ENCODE data around the gene ATP11A. TPM values are rescaled to one million over a fixed set of nuclear protein-coding genes. Genes with fewer than 3 reads are reported as not detected.
A peak's percentile ranks its signal among the peaks of the same experiment; 100 is the strongest.

Gene ATP11A
- polyA plus RNA-seq, 2 donors, result 4.2 to 6.7 TPM

- H3K27ac ChIP-seq (ENCODE audit: low read depth in 2 of 2, low read length in 1 of 2), result peak overlapping the region in 1 of 2 donors; percentile 13
- no peaks in the 10 kb centered on the region for H3K27me3 ChIP-seq (ENCODE audit: control insufficient read depth in 1 of 2, insufficient read depth in 2 of 2, low read length in 2 of 2)
- no peaks in the 10 kb centered on the region for H3K36me3 ChIP-seq (ENCODE audit: control insufficient read depth in 2 of 2, insufficient read depth in 2 of 2, low read length in 1 of 2)
- H3K4me3 ChIP-seq (ENCODE audit: low read depth in 1 of 2, low read length in 2 of 2), result no peak overlapping the region
- 82 to 86% methylated on average over 26 of the region's 26 CpGs for WGBS, 2 donors
- H3K4me1 ChIP-seq (ENCODE audit: control insufficient read depth in 2 of 2, insufficient read depth in 2 of 2, low read length in 1 of 2), result peaks cover 0 to 7% of the 10 kb centered on the region in 2 donors
- no peaks in the 10 kb centered on the region for H3K9me3 ChIP-seq (ENCODE audit: control insufficient read depth in 2 of 2, insufficient read depth in 1 of 2, low read depth in 1 of 2, low read length in 1 of 2)
These were observed 31.6 kb downstream of the ATP11A start for GRCh38 chr13:112721198-112722104.

GRCh38 chr13:112722433-112723263 lies 32.8 kb downstream of the ATP11A start:
- WGBS, 2 donors, result 45 to 49% methylated on average over 19 of the region's 19 CpGs
- Histone ChIP-seq H3K4me3 (ENCODE audit: low read depth in 1 of 2, low read length in 2 of 2) (no peak overlapping the region), H3K4me1 (ENCODE audit: control insufficient read depth in 2 of 2, insufficient read depth in 2 of 2, low read length in 1 of 2) (peaks cover 0 to 3% of the 10 kb centered on the region in 2 donors), H3K27ac (ENCODE audit: low read depth in 2 of 2, low read length in 1 of 2) (peak overlapping the region in 1 of 2 donors; percentile 59), H3K36me3 (ENCODE audit: control insufficient read depth in 2 of 2, insufficient read depth in 2 of 2, low read length in 1 of 2) (no peaks in the 10 kb centered on the region), H3K27me3 (ENCODE audit: control insufficient read depth in 1 of 2, insufficient read depth in 2 of 2, low read length in 2 of 2) (no peaks in the 10 kb centered on the region), H3K9me3 (ENCODE audit: control insufficient read depth in 2 of 2, insufficient read depth in 1 of 2, low read depth in 1 of 2, low read length in 1 of 2) (no peaks in the 10 kb centered on the region)

DNA sequence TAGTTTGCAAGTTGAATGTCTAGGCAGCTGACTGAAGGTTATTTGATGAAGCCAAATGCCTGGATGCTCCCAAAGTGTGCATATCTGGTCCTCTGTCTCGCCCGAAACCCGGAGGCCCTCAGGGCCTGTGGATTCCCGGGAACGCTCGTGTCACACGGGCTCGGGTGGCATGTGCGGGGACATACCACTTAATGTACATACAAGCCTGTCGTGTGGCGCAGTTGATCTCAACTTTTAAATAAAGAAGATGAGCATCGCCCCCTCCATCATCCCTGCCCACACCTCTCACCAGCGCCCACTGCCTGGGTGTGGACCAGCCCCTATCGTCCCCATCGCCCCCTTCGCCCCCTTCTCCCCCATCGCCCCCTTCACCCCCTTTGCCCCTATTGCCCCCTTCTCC lies 33.9 kb downstream of the ATP11A start:
- H3K27ac ChIP-seq (ENCODE audit: low read depth in 2 of 2, low read length in 1 of 2), result no peak overlapping the region
- no peaks in the 10 kb centered on the region for H3K9me3 ChIP-seq (ENCODE audit: control insufficient read depth in 2 of 2, insufficient read depth in 1 of 2, low read depth in 1 of 2, low read length in 1 of 2)
- H3K4me1 ChIP-seq (ENCODE audit: control insufficient read depth in 2 of 2, insufficient read depth in 2 of 2, low read length in 1 of 2), result peaks cover 0 to 3% of the 10 kb centered on the region in 2 donors
- no peaks in the 10 kb centered on the region for H3K27me3 ChIP-seq (ENCODE audit: control insufficient read depth in 1 of 2, insufficient read depth in 2 of 2, low read length in 2 of 2)
- 92 to 96% methylated on average over 14 to 17 of the region's 17 CpGs for WGBS, 2 donors
- H3K36me3 ChIP-seq (ENCODE audit: control insufficient read depth in 2 of 2, insufficient read depth in 2 of 2, low read length in 1 of 2), result no peaks in the 10 kb centered on the region
- H3K4me3 ChIP-seq (ENCODE audit: low read depth in 1 of 2, low read length in 2 of 2), result no peak overlapping the region

- H3K27me3 ChIP-seq (ENCODE audit: control insufficient read depth in 1 of 2, insufficient read depth in 2 of 2, low read length in 2 of 2), result no peaks in the 10 kb centered on the region
- no peak overlapping the region for H3K27ac ChIP-seq (ENCODE audit: low read depth in 2 of 2, low read length in 1 of 2)
- no peak overlapping the region for H3K4me3 ChIP-seq (ENCODE audit: low read depth in 1 of 2, low read length in 2 of 2)
- H3K36me3 ChIP-seq (ENCODE audit: control insufficient read depth in 2 of 2, insufficient read depth in 2 of 2, low read length in 1 of 2), result no peaks in the 10 kb centered on the region
- 88 to 92% methylated on average over 12 of the region's 12 CpGs for WGBS, 2 donors
- peaks cover 0 to 3% of the 10 kb centered on the region in 2 donors for H3K4me1 ChIP-seq (ENCODE audit: control insufficient read depth in 2 of 2, insufficient read depth in 2 of 2, low read length in 1 of 2)
- H3K9me3 ChIP-seq (ENCODE audit: control insufficient read depth in 2 of 2, insufficient read depth in 1 of 2, low read depth in 1 of 2, low read length in 1 of 2), result no peaks in the 10 kb centered on the region
These were observed 35.0 kb downstream of the ATP11A start for GRCh38 chr13:112724788-112725345.

DNA sequence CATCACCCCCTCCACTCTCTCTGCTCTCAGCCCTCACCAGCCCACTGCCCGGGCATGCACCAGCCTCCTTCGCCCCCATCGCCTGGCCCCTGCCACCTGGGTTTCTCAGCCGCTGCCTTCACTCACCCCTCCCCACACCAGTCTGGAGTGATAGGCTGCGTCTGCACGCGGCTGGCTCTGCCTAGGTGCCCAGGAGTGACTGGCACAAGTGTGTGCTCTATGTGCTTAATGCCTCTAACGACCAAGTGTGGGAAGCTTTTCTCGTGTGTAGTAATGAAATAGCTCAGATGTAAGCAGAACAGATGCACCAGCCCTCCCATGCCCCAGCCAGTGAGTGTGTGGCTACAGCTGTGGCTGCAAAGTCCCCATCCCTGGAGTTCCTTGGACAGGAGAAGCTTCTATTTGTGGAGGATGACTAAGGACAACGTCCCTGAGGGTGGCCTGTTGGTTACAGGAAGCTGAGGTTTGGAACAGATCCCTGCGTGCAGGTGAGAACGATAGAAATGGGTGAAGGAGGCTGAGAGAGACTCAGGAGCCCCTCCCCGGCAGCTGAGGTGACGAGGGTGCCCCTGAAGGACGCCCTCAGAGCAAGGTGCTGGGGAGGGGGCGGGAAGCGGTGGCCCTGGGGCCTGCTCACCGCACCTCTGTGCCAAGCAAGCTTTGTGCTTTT lies 35.6 kb downstream of the ATP11A start:
- no peak overlapping the region for H3K4me3 ChIP-seq (ENCODE audit: low read depth in 1 of 2, low read length in 2 of 2)
- H3K27ac ChIP-seq (ENCODE audit: low read depth in 2 of 2, low read length in 1 of 2), result no peak overlapping the region
- H3K27me3 ChIP-seq (ENCODE audit: control insufficient read depth in 1 of 2, insufficient read depth in 2 of 2, low read length in 2 of 2), result no peaks in the 10 kb centered on the region
- H3K9me3 ChIP-seq (ENCODE audit: control insufficient read depth in 2 of 2, insufficient read depth in 1 of 2, low read depth in 1 of 2, low read length in 1 of 2), result no peaks in the 10 kb centered on the region
- WGBS, 2 donors, result 60 to 63% methylated on average over 18 of the region's 18 CpGs
- no peaks in the 10 kb centered on the region for H3K36me3 ChIP-seq (ENCODE audit: control insufficient read depth in 2 of 2, insufficient read depth in 2 of 2, low read length in 1 of 2)
- peaks cover 0 to 3% of the 10 kb centered on the region in 2 donors for H3K4me1 ChIP-seq (ENCODE audit: control insufficient read depth in 2 of 2, insufficient read depth in 2 of 2, low read length in 1 of 2)

DNA sequence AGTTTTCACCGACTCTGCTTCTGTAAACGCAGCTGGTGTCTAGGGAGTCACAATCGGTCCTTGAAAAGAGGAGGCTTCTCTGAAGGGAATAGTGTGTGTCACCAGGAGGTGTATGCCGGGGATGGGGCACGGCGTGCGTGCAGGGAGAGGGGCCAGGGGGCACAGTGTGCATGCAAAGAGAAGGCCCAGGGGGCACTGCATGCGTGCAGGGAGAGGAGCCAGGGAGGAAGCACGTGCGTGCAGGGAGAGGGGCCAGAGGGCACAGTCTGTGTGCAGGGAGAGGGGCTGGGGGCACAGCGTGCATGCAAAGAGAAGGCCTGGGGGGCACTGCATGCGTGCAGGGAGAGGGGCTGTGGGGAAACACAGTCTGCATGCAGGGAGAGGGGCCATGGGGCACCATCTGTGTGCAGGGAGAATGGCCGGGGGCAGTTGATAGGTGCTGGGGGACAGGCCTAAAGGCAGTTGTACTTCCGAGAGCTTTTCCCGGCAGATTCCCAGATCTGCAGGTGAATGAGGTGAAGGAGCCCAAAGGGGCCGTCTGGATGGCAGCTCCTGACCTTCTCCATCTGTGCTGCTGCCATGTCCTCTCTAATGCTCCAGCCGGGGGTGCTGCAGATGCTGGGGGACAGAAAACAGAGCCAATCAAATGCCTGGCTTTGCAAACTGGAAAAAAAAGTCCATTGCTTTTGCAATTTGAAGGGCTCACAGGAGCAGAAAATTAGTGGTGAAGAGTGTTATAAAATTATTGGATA lies 36.4 kb downstream of the ATP11A start:
- WGBS, 2 donors, result 64 to 71% methylated on average over 17 of the region's 17 CpGs
- no peak overlapping the region for H3K27ac ChIP-seq (ENCODE audit: low read depth in 2 of 2, low read length in 1 of 2)
- H3K4me1 ChIP-seq (ENCODE audit: control insufficient read depth in 2 of 2, insufficient read depth in 2 of 2, low read length in 1 of 2), result peaks cover 0 to 3% of the 10 kb centered on the region in 2 donors

GRCh38 chr13:112727581-112727980 lies 37.7 kb downstream of the ATP11A start:
- Histone ChIP-seq H3K27ac (ENCODE audit: low read depth in 2 of 2, low read length in 1 of 2) (no peak overlapping the region), H3K36me3 (ENCODE audit: control insufficient read depth in 2 of 2, insufficient read depth in 2 of 2, low read length in 1 of 2) (no peaks in the 10 kb centered on the region), H3K4me3 (ENCODE audit: low read depth in 1 of 2, low read length in 2 of 2) (no peak overlapping the region), H3K27me3 (ENCODE audit: control insufficient read depth in 1 of 2, insufficient read depth in 2 of 2, low read length in 2 of 2) (no peaks in the 10 kb centered on the region), H3K9me3 (ENCODE audit: control insufficient read depth in 2 of 2, insufficient read depth in 1 of 2, low read depth in 1 of 2, low read length in 1 of 2) (no peaks in the 10 kb centered on the region), H3K4me1 (ENCODE audit: control insufficient read depth in 2 of 2, insufficient read depth in 2 of 2, low read length in 1 of 2) (peaks cover 0 to 8% of the 10 kb centered on the region in 2 donors)
- WGBS, 2 donors, result 84 to 91% methylated on average over 17 of the region's 17 CpGs

More for the DNA sequence above, 36.4 kb downstream of the ATP11A start:
- H3K27me3 ChIP-seq (ENCODE audit: control insufficient read depth in 1 of 2, insufficient read depth in 2 of 2, low read length in 2 of 2), result no peaks in the 10 kb centered on the region
- H3K9me3 ChIP-seq (ENCODE audit: control insufficient read depth in 2 of 2, insufficient read depth in 1 of 2, low read depth in 1 of 2, low read length in 1 of 2), result no peaks in the 10 kb centered on the region
- no peaks in the 10 kb centered on the region for H3K36me3 ChIP-seq (ENCODE audit: control insufficient read depth in 2 of 2, insufficient read depth in 2 of 2, low read length in 1 of 2)
- H3K4me3 ChIP-seq (ENCODE audit: low read depth in 1 of 2, low read length in 2 of 2), result no peak overlapping the region

DNA sequence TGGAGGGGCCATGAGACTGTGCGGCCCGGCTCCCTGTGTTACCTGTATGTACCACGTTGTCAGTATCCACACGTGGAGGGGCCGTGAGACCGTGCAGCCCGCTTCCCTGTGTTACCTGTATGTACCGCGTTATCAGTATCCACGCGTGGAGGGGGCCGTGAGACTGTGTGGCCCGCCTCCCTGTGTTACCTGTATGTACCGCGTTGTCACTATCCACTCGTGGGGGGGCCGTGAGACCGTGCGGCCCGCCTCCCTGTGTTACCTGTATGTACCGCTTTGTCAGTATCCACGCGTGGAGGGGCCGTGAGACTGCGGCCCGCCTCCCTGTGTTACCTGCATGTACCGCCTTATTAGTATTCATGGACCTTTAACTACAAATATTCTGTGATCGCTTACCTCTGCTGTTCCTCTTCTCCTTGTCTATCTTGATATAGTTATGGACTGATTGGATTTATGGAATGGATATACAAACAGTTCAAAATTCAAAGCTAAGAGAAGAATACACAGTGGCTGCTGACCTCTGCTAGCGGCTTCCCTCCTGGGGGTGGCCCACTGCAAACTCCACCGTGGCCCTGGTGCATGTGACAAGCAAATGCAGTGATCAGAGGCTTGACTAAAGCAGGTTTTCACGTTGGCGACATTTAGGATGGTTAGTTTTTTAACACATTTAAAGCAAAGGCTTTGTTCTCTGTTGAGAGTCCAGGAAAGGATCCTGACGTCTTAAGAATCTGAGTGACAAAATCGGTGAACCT lies 38.7 kb downstream of the ATP11A start:
- 95 to 96% methylated on average over 34 of the region's 34 CpGs for WGBS, 2 donors
- Histone ChIP-seq H3K27ac (ENCODE audit: low read depth in 2 of 2, low read length in 1 of 2) (no peak overlapping the region), H3K4me3 (ENCODE audit: low read depth in 1 of 2, low read length in 2 of 2) (no peak overlapping the region), H3K36me3 (ENCODE audit: control insufficient read depth in 2 of 2, insufficient read depth in 2 of 2, low read length in 1 of 2) (no peaks in the 10 kb centered on the region), H3K9me3 (ENCODE audit: control insufficient read depth in 2 of 2, insufficient read depth in 1 of 2, low read depth in 1 of 2, low read length in 1 of 2) (no peaks in the 10 kb centered on the region), H3K4me1 (ENCODE audit: control insufficient read depth in 2 of 2, insufficient read depth in 2 of 2, low read length in 1 of 2) (peaks cover 0 to 8% of the 10 kb centered on the region in 2 donors), H3K27me3 (ENCODE audit: control insufficient read depth in 1 of 2, insufficient read depth in 2 of 2, low read length in 2 of 2) (no peaks in the 10 kb centered on the region)
